GM21737 (cell line): ENCODE results near the gene N4BP2L2.

Experiments
- ATAC-seq: cut with Tn5 transposase; IDR thresholded peaks from one replicate; pipeline ENCODE4 v1.9.1; 2021; ENCODE audit warnings: mild to moderate bottlenecking, moderate library complexity; ENCODE audit not compliant: unreplicated experiment

N4BP2L2 gene

DNA sequence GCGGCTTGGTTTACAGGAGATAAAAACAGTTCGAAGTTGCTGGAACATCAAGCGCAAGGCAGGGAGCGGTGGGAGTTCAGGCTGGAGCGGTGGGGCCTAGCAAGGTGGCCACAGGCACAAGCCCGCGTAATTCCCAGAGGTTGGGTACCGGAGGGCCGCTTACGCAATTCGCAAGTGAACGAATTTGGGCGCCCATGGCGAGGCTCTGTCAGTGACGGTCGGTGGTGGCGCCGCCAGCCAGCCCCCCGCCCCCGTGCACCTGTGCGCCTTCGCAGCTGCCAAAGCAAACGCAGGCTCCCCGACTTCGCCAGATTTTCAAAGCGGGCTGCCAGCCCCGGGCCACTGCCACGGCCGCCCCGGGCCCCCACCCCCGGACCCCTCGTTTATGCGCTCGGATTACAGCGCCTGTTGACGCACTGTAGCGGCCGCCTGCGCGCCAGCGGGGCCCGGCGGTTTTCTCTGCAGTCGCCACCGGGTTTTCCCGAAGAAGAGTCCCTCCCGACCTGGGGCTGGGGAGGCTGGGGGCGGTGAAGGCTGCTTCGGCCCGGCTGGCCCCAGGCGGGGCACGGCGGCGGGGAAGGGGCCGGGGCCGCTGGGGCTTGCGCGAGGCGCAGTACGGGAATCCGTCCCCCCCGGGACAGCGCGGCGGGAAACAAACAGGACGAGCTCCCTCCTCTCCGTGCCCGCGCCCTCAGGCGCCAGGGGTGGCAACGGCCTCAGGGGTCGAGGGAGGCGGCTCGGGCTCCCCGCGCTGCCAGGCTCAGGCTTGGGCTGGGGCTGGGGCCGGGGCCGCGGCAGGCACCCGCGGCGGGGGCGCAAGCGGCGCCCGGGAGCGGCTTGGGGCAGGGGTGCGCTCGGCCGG, 111.4 kb downstream of the N4BP2L2 start:
- peak; percentile 8 for ATAC-seq

DNA sequence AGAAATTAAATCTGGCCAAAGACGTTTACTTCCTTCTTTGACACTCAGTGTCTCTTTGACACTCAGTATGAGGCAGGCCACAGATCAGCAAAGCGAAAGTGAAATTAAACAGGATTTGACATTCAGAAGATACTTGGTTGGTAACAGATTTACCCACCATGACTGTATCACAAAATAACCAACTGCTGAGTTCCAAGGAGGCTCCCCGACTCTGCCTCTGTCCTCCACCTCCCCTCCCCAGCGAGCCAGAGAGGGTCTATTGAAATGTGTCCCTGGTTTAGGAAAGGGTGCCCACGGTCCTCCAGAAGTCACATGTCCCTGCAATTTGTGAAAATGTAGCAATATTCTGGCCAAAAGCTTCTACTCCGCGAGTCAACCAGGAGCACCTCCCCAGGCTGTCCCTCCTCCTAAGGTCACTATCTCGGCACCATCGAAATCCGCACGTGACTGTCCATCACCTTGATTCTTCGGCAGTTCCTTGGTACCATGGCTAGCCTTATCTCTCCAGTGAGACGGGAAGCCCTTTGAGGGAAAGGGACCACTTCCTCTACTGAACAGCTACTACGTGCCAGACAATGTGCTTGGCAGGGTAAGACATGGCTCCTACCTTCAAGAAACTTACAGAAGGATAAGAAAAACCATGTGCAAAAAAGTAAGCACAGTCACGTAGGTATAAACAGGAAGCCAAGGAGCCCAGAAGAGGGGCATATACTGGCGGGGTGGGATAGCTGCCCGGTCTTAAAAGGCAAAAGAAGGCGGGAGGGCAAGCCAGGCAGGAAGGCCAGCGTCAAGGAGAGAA, 112.2 kb downstream of the N4BP2L2 start:
- ATAC-seq = peak; percentile 30

DNA sequence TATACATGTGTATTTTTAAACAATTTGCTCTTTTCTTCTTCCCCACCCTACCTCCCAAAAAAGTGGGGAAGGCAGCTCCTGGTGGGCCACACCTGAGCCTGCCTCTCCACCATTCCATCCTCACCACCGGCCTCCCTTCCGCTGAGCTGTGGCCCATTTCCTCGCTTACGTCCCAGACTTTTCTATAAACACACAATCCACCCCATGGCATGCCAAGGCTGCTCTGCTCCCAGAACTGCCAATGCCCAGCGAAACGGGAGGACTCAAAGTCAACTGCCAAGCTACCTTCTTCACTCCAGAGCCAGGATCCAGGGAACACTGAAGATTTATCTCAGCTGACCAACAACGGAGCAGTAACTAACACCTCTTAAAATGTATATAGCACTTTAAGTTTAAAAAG, 113.4 kb downstream of the N4BP2L2 start:
- no peak for ATAC-seq

DNA sequence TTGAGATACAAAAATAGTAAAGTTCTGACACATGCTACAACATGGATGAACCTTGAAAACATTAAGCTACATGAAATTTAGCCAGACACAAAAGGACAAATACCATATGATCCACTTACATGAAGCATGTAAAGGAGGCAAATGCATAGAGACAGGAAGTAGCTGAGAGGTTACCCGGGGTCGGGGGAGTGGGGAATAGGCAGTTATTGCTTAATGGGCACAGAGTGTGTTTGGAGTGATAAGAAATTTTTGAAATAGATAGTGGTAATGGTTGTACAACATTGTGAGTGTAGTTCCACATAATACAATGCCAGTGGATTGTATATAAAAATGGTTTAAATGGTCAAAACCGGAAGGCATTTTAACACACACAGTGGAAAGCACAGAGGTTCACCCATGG, 115.0 kb downstream of the N4BP2L2 start:
- no peak for ATAC-seq

DNA sequence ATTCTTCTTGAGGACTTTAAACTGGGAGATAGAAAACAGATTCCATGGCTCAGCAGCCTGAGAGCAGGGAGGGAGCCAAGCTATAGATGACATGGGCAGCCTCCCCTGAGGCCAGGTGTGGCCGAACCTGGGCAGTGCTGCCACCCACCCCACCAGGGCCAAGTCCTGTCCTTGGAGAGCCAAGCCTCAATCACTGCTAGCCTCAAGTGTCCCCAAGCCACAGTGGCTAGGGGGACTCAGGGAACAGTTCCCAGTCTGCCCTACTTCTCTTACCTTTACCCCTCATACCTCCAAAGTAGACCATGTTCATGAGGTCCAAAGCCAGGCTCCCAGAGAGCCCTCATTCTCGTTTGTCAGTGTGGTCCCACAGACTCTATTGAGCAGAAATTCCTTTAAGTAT, 118.7 kb downstream of the N4BP2L2 start:
- no peak for ATAC-seq

DNA sequence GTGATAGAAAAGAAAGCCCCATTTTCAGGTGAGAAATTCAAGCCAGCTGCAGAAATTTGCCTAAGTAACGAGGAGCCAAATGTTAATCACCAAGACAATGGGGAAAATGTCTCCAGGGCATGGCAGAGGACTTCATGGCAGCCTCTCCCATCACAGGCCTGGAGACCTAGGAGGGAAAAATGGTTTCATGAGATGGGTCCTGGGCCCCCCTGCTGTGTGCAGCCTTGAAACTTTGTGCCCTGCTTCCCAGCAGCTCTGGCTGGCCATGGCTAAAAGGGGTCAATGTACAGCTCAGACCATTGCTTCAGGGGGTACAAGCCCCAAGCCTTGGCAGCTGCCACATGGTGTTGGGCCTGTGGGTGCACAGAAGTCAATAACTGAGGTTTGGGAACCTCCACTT, 120.6 kb downstream of the N4BP2L2 start:
- no peak for ATAC-seq

DNA sequence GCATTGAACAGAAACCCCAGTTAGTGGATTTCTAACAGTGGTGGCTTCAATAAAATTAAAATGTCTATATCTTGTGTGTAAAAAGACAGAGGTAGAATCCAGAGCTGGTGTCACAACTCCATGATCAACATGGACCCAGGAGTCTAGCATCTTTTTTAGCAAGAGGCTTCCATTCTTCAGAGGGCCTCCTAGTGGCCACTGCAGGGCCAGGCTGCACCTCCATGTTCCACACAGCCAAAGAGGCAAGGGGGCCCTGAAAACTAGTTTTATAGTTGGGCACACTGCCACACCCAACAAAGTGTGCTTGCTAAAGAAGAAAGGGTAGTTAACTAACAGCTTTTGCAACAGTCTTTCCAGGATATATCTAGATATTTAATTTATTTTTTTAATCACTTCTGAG, 123.6 kb downstream of the N4BP2L2 start:
- ATAC-seq = no peak

DNA sequence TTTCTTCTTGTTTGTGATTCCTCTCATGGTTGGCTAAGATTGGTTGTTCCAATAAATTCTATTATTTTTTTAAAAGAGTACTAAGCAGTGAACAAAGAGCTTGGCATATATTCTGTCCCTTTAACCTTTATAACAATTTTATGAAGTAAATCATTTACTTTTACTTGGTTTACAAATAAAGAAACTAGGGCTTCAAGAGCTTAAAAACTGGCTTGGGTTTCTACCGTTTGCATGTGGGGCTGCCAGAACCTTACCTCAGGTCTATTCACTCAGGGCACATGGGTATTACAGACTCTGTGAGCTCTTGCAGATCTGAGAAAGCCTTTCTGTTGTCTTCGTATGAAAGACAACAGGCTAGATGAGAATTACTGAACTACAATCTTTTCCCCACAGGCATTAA, 124.0 kb downstream of the N4BP2L2 start:
- no peak for ATAC-seq

DNA sequence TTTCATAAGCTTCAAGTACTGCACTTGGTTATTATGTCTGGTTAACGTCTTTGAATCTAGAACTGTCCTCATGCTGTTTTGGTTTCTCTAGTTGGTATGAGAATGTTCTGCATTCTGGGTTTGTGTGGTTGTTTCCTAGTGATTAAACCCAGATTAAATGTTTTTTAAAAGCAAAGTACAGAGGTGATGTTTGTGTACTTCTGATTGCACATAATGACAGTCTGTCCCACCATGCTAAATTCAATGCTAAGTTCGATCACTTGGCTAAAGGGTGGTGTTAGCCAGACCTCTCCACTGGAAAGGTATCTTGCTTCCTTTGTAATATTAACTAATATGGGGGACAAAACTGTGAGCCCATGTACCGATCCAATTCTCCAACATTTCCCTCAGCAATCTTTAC, 125.3 kb downstream of the N4BP2L2 start:
- ATAC-seq = no peak

DNA sequence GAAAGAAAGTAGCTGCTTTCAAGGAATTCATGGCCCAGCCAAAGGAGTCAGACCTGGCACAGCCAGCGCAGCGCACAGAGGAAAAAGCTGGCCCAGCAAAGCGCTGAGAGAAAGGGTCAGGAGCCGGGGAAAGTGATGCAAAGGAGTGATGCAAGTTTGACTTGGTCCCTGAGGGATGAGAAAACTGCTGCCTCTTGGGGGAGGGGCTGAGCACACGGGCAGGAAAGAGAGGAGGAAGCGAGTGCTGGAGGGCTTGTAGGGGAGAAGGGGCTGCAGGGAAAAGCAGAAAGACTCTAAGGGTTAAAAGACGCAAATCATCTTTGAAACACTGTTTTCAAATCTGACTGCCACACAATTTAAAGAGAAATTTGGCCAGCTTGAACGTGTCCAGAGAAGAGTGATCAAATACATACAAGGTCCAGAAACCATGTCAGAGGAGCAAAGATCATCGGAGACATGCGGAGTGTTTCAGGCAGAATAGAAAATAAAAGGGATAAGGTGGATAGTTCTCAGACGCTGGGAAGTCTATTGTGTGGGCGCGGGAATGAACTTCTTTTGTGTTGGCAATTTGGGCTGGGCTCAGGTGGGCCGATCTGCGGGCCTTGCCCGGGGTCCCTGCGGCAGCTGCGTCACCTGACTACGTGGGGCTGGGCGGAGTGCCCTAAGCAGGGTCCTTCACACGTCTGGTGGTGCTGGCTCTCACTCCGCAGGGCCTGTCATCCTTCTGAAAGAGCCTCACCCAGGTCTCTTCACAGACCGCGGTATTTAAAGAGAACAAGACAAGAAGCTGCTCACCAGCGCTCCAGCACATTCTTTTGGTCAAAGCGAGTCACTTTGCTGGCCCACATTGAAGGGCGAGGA, 128.8 kb downstream of the N4BP2L2 start:
- no peak for ATAC-seq

DNA sequence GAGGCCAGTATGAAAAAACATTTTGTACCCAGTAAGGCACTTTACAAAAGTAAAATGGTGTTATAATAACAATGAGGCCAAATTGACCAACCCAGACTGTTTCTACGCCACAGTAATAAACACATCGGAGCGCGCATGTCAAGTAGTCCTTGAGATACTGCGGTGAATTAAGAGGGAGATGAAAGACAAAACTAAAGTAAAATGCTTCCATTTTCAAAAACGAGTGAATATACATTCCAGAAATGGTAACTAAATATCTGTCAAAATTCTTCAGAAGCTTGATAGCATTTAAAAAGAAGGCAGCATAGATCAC, 129.6 kb downstream of the N4BP2L2 start:
- no peak for ATAC-seq

DNA sequence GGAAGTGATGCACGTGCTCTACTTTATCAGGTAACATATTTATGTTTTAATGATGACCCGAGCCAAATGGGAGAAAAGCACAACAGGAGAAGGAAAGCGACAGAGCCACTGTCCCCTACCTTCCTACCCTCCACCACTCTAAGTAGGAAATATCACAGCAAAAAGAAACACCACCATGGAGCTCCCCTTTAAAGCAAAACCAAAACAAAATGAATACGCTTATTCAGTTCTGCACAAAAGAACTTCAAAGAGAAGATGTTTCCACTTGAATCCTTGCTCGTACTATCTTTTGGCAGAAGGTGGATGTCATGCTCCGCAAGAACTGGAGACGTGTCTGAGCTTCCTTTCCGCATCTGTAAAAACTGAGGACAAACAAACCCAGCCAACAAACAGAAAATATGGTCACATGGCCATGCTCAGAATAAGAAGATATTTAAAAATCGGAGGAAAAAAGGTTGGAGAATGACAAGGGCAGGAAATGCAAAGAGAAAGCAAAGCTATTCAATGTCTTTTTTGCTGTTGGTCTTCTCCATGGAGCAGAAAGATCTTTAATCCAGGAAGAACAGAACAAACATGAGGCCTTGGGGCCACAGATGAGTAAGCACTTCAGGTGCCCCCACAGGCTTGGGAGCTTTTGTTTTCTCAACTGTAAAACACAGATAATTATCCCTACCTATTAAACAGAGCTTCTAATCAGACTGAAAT, 130.1 kb downstream of the N4BP2L2 start:
- ATAC-seq = no peak

DNA sequence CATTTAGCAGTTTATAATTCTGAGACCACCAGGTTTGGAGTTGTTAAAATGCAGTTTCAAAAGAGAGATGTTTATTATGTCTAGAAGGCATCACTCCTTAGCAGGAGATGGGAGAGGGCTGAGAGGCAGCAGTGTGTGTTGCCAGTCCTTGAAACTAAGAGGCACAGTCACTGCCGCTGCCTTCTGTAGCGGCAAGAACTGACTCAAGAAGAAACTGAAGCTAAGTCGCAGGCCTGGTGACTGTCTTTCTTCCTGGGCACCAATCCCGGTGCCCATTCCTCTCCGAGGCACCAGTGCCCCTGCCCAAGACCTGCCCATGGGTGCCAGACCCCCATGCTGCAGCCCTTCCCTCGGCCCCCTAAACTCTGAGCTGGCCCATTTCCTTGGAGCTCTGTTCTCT, 130.7 kb downstream of the N4BP2L2 start:
- ATAC-seq = no peak

DNA sequence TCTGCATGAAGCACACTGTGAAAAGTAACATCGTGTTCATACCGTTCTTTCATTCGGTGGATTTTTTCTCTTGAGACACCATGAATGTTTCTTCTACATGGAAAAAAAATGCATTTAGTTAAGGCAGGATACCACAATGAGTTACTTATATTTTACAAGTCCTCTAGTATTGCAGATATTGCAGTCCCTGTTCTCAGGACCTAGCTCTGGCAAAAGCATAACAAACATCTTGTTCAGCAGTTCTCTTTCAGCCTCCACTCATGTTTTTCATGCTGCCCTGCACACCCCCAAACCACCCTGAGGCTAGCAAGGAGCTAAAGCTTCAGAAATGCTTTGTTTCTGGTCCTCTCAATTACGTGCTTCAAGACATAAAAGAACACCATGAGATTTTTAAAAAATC, 135.5 kb downstream of the N4BP2L2 start:
- ATAC-seq = no peak

DNA sequence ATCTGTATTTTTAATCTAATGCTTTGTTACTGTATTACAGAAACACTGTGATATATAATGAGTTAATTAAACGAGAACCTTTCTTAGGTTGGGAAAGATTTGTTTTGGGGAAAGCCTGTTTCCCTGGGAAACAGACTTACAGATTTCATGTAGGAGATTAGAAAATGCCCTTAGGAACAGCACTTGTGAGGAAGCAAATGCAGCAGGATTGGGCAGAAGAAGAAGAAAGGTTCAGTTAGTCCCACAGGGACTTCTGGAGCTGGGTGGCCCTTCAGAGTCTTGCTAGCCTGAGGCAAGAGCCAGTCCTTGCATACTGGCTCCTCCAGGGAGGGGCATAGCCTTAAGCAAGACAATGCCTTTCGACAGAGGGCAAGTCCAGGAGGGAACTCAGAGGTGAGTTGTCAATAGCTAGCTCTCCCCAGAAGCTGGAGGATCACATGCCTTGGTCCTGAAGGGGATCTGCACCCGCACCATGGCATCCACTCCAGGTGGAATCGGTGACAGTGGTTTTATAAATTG, 147.4 kb downstream of the N4BP2L2 start:
- no peak for ATAC-seq

DNA sequence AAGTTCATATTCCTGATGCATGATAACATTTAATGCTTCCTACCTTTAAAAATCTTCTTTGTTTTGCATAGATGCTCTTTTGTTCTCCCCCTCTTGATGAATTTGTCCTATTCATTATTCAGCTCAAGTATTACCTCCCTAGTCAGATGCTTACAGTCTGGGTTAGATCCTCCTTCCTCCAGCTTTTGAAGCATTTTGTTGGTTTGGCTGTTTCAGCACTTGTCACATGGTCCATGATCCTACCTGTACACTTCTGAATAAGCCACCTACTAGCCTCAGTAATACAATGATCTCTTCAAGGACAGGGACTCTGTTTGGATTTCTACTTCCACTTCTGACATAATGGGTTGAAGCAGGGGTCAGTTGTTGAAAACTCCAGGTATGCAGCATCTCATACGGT, 148.1 kb downstream of the N4BP2L2 start:
- no peak for ATAC-seq

DNA sequence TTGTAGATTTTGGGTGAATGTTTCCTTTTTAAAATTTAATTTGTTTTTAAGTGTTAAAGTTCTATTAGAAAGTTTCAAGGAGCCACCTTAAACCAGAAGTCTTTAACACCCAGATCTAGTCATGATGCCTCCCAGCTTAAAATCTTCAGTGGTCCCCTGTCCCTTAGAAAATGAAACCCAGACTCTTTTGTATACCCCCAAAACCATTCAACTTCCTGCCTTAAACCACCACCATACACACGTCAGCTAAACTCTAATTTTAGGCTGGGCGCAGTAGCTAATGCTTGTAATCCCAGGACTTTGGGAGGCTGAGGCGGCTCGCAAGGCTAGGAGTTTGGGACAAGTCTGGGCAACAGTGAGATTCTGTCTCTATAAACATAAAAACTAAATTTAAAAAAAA, 148.5 kb downstream of the N4BP2L2 start:
- ATAC-seq = no peak

DNA sequence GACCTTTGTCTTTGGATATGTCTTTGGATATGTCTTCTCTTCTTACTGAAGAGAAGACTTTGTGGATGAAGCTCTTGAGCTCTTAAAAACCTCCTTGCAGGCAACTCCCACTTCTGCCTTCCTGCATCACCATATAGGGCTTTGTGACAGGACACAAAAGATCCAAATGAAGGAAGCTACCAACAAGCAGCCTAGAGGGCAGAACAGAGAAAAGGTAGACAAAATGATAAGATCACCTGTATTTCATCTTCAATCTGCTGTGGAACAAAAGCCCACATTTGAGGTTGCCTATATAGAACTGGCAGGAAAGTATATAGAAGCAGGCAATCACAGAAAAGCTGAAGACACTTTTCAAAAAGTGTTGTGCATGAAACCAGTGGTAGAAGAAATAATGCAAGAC, 153.2 kb downstream of the N4BP2L2 start:
- no peak for ATAC-seq

DNA sequence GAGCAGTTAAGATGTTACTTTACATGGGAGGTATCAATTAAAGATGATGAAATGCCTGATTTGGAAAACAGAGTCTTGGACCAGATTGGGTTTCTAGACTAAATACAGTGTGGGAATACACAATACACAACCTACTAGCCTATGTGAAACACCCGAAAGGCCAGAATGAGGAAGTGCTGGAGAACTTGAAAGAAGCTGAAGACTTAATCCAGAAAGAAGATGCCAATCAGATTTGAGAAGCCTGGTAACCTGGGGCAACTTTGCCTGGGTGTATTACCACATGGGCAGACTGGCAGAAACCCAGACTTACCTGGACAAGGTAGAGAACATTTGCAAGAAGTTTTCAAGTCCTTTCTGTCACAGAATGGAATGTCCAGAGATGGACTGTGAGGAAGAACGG, 153.9 kb downstream of the N4BP2L2 start:
- ATAC-seq = no peak

DNA sequence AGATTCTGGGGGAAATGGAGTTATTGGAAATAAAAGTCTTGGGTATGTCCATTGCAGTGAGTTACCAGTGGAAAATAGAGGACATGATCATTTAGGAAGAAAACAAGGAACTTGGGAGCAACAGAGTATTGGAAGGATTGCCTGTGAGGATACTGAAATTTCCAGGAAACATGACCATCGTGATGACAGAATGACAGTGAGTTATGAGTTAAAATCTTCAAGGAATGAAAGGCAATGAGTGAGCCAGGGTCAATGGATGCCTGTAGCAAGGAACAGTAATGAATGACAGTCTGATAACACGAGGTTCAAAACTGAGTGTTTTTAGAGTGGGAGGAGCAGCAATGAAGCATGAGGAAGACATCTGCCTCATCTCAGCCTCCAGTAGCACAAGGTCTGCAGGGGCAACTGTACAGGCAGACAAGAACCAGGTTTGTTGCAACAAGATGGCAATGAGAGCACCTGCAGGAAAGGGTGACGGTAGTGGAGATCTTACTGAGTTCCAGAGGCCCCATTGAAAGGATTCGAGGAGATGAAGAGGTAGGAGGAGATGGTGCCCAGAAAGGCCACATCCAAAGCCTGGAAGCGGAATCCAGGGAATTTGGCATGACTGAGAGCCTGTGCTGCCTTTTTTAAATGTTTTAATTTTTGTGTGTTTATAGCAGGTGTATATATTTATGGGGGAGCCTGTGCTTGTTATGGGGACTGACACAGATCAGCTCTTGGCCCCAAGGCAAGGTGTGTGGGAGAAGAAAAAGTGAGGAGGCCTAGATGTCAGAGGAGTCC, 154.6 kb downstream of the N4BP2L2 start:
- no peak for ATAC-seq
